GM10847 (cell line): ENCODE results near the gene NTM.

Experiments
- POLR2A ChIP-seq: IDR thresholded peaks from 2 replicates; pipeline ENCODE4 v1.6.1; 2011; ENCODE audit not compliant: insufficient read length; ENCODE audit errors: extremely low read depth

The NTM gene

DNA sequence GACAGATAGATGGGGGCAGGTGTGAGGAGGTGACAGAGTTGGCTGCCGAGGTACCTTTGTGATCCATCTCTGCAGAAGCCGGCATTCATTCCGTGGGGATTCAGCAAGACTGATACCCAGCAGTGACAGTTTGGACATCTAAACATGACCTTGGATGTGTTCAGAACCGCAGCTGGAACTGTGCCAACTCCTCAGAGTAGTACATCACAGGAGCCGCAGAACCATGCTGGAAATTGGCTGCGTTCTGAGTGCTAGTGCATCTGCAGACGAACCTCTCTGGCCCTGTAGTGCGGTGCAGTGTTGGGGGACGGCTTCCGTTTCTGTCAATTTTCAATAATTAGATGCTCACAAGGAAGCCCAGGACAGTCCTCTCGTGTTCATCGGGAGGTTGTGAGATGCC is 772.1 kb downstream of the NTM start:
- TF ChIP-seq POLR2A = no peak

DNA sequence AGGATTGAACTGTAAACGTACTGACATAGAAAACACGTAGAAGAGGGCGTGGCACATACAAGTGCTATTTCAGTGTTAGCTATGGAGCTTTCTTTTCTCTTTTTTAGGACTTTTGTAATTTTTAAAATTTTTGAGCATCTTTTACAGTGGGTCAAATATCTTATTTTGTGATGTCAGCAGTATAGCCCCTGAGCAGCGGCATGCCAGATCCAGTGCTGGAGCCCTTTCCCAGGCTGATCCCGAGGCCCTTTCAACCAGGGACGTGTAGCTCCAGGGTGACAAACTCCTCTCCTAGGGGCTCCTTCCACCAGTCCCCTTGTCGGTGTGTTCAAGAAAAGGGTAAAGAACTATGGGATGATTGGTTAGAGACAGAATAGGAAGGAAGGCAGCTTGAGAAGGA is 777.0 kb downstream of the NTM start:
- TF ChIP-seq POLR2A = no peak

DNA sequence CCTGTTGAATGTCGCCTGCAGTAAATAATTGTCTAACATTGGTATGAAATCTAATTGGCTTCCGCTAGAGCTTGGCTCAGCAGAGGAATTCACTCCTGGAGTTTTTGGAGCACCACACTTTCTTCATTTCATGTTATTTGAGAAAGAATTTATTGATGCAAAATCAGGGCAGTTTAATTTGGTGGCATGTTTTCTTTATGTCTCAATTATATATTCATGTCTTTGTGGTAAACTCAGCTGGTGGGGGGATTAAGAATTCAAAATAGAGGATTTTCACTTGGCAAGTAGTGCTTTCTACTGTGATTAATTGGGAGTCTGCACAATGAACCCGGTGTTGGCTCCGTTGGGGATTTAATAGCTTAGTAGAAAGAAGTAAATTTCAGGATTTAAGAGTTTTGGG is 784.4 kb downstream of the NTM start:
- TF ChIP-seq POLR2A = no peak

DNA sequence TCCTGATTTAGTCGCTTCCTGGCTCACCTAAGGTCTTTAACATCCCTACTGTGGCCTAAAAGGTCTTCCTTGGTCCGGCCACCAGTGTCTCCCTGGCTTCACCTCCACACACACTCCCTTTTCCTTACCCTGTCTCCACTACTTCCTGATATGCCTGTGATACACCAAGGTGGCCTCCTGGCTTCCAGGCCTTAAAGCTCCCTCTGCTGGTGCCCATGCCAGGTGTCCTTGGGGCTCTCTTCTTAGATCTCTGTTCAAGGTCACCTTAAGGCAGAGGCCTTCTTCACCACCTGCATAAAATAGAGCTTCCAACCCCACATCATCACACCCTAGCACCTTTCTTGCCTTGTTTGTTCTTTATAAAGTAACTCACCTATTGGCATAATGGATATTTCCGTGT is 787.7 kb downstream of the NTM start:
- TF ChIP-seq POLR2A = no peak

DNA sequence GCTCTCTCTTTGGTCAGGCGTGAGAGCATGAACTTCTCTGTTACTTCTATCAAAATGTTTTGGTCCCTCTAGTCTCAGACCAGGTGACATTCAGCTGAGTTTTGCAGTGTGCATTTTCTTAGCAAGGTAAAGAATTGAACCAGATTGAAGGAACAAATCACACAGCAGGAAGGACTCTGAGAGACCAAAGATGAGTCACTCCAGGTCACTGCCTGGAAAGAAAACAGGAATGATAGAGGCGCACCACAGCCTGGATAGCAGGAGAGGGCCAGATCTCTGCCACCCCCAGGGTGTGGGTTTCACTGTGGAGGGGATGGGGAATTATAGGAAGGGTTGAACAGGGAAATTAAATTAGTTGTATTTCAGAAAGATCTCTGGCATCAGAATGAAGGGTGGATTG is 788.3 kb downstream of the NTM start:
- TF ChIP-seq POLR2A = no peak

DNA sequence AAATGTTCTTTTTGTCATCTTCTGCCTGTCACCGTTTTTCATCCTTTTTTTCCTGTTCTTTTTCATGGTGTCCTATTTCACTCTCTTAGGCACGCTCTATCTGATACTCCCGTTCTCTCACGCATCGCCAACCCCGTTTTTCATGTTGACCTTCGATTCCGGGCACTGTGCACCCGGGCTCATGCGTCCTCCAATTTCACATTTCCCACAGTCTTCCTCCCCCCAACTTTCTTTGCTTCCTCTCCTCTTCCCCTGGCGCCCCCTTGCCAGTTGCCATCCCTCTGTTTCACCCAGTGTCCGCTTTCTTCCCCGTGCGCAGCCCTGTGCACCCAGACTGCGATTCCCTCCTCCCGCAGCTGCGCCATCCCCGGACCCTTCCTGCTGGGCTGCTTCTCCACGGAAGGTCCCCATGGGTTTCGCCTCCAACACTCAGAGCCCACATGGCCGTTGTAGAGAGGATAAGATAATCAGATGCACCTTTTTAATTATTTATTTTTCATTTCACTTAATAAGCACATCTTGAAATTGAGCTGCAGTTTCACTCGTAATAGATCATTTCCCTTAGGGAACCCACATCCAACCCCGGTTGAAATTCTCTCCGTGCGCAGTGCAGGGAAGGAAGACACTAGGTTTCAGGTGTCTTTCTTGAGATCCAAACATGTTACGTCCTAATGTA is 791.1 kb downstream of the NTM start:
- no peak for TF ChIP-seq POLR2A

DNA sequence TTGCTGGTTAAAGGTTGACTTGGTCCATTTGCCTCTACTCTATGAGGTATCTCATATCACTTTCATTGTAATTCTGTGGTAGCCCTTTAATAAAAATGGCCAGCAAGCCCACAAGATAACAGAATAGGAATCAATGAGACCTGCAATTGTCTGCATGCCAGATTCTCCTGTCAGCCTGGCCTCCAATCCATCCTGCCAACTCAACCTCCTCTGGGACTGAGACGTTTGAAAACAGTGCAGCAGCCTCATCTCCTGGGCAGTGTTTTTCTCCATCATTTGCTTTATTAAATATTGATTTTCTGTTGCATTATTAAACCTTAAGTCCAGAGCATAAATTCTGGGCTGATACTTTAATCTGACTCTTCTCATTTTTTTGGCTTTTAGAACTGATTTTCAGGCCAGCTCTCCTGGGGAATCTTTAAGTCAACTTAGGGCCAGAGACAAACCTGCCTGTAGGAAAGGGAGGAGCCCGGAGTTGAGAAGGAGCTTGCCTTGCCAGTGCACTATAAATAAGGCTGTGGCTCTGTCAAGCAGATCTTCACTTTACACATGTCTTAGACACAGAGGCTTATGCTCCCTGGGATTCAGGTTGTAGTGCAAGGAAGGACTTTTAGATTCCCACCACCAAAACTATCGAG is 798.0 kb downstream of the NTM start:
- TF ChIP-seq POLR2A = no peak

DNA sequence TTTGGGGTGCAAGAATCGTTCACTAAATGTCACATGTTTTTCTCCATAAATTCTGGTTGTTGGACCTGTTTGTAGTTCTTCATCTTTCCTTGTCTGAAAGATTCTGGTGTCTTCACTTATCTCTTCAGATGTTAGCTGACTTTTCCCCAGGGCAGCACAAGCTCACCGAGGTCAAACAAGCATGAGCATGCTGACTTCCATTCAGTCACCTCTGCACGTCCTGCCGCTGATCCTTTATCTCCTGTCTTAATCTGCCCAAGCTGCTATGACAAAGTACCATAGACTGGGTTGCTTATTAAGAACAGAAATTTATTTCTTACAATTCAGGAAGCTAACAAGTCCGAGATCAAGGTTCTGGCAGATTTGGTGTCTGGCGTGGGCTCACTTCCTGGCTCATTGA is 800.6 kb downstream of the NTM start:
- TF ChIP-seq POLR2A = no peak

DNA sequence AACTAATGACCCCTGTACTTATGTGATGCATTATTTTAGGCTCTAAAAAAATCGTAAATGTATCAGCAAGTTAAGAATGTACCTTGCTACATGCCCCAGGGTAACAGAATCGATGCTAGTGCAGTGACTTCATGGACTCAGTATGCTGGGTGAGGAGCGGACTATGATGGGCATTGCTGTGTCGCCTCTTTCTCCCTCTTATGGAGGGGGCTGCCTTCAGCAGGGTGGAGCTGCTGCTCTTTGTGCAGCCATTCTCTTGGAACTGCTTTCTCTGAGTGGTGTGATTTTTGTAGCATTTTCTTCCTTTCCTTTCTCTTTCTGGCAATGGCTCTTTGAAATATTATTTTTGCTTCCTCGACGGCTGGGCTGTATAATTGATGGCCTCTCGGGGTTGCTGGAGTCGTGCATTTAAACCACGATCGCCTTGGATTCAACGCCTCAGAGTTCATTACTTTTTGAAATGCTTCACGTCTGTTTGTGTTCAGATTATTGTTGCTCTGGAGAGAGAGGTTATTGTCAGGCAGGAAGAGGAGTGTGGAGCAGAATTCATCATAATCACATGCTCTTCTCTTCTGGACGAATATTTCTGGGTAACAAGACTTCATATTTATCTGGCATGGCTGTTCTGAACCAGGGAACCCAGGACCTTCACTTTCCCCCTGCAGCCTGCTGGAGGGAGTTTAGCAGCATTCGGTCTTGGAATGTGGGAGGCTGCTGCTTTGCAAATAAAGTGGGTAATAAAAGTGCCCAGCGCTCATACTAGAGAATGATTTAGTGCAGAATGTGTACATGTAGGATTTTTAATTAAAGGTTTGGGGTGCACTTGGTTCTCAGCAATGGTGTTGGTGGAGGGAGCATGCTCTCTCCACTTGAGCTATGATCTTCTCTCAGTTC is 804.2 kb downstream of the NTM start:
- TF ChIP-seq POLR2A = no peak

DNA sequence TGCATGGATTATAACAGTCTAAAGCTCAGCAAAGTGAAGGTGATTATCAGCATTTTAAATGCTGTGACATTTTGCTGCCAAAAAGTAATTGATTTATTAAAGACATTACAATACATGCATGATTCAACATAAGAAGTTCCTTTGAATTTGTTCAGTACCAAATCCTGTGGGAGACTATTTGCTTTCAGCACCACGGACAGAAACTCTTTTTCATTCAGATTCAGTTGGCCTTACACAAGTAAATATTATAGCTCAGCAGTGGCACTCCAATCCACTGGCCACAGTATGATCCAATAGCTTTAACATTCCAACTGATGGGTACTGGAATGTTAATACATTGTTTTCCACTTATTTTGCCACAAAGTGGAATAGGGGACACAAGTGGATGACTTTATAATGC is 806.7 kb downstream of the NTM start:
- no peak for TF ChIP-seq POLR2A

DNA sequence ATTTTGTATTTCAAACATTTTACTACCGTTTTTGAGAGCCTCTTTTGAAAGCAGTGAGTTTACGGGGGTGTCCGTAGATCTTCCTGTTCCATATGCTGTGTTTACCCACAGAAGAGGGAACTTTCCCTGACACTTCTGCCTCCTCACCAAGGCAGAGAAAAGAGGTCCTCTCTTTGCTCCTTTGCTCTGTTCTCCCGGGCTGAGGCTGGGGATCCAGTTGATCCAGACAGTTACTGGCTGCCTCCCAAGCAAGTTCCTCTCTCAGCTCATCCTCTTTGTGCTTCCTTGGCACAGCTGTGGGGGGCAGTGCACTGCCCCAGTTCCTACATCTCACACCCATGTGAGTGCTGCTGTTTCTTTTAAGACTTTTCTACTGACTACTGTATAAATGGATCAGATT is 813.7 kb downstream of the NTM start:
- no peak for TF ChIP-seq POLR2A

DNA sequence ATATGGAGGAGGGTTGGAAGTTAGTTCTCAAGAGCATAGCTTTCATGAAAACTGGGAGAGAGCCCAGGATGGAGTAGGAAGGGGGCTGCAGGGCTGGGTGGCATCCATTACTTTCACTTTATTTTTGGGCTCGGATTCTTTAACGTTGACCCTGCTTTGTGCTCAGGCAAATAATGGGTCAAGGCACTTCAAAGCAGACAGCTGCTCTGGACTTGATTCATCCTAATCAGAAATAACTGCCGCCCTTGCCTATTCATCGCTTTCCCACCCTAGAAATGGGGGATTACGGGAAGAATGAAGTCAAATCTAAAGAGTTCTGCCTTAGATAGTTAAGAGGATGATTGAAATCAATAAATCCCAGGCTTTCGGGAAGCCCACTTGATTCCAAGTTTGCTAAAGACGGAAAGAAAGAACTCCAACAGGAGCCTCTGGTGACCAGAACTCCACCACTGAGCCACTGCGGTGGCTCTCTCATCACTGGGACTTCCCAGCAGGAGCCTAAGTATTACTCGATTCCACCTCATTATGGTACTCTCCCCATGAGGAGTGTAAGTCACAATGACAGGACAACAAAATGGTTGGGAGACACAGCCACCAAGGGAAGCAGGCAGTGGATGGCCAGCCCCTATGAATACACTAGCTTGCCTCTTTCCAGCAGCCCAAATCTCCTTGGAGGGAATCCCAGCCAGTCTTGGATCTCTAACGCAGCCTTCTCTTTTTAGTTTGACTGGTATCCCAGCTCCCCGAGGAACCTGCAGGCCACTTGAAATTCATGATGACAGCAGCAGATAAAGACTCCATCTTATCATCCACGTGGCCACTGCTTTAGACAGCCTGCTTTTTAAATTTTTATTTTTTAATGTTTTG is 815.5 kb downstream of the NTM start:
- no peak for TF ChIP-seq POLR2A

DNA sequence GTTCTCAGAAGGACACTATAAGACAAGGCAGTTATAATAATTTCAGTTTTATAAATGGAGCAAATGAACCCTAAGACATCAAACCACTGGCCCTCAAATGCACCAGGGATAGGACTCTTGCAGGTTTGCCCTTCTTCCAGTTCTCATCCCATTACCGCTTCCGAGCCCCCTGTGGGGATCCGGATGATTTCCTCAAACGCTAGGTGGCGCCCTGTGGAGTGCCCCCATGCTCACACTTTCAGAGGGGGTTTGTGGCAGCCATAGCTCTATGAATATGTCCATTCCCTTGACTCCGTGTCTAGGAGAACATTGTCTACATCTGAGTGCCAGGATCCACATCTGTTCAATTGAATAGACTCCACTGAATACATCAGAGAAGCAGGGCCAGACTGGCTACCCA is 816.3 kb downstream of the NTM start:
- TF ChIP-seq POLR2A = no peak

DNA sequence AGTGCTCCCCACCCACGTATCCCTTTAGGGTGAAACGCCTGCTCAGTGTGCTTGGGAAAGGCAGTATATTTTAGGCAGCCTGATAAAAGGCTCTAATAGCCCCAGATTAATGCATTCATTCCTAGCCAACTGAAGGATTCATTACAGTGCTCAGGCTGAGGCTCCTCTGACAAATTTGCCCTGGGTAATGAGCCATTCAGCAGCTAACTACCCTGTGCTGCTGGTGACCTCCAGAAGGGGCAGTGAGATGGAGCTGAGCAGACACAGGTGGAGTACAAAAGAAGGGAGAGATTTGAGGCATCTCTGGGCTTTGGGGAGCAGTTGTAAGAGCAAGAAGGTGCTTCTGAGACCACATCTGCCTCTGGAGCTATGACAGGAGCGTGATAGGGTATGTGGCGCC is 817.0 kb downstream of the NTM start:
- no peak for TF ChIP-seq POLR2A

DNA sequence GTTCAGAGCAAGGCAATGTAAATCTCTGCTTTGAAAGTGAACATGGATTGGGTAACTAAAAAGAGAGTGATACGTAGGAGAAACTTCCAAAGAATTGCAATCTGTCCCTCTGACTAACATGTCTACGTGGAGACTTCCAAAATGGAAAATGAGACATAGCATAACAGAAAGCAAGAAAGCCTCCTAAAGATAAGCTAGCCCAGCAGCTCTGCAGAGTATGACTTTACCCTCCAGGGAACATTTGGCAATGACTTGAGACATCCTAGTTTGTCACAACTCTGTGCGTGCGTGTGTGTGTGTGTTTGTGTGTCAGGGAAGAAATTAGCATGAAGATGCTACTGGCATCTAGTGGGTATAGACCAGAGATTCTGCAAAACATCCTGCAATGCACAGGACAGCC is 817.4 kb downstream of the NTM start:
- no peak for TF ChIP-seq POLR2A

DNA sequence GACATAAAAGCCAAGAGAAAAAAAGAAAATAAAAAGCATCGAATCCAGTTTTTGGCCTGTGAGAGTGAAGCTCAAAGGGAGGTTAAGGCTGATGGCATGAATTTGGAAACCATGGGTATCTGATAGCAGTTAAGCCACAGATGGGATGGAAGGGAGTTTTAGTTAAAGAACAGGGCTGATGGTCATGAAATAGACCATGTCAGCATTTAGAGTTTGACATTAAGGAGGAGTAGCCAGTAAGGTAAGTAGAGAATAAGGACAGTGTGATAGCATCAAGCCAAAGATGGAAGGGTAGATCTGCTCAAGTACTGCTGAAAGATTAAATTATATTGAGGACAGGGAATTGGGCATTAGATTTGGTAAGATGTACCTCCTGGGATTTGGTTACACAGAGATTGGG is 826.5 kb downstream of the NTM start:
- TF ChIP-seq POLR2A = no peak
